Nucleus accumbens (tissue), 56 donors: ENCODE results near the gene FGFR4.

Experiments
- DNase-seq, 56 donors: peaks; one replicate each; lab custom pipeline; 2025; lab: John Stamatoyannopoulos, UW

FGFR4 gene

DNA sequence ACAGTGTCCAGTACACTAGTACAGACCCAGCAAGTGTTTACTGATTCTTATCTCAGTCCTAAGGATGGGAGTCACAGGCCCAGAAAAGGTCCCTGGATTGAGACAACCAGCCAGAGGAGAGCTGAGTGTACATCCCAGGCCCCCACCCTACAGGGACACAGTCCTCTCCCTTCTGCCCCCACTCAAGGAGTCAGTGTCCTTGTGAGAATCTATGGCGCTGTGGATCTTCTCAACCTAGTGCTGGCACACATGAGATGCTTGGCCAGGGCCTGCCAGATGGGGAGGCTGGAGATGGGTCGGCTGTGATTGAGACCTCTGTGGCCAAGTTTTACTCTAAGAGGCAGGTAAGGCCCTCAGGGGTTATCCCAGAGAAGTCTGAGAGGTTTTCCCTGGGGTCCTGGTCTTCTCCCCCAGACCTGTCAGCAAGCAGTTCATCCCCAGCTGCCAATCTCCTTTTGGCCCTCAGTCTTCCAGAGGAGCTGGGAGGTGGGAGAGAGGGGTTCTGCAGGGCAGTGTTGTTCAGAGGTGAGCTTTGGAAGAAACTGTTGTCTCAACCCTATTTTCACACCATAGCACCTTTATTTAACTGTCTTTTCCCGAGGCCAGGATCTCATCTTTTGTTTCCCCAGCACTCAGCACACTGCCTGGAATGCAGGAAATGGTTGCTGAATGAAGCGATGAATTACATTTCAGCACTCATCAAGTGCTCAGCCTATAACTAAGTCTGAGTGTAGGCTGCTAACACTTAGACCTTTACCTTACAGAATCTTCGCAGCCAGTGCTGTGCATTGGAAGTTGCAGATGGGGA lies 43.7 kb downstream of the FGFR4 start:
- no peak for DNase-seq

DNA sequence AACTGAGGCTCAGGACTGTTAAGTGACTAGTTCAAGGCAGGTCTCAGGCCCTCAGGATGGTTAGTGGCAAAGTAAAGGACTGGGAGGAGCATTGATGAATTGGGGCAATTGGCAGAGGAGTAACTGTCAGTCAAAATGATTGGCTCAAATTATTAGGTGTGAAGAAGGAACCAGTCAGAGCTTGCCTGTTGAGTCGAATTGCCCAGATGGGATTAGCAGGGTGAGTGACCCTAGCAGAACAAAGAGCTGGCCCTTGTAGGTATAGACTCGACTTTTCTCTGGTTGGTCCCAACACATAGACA lies 44.3 kb downstream of the FGFR4 start:
- no peak for DNase-seq

DNA sequence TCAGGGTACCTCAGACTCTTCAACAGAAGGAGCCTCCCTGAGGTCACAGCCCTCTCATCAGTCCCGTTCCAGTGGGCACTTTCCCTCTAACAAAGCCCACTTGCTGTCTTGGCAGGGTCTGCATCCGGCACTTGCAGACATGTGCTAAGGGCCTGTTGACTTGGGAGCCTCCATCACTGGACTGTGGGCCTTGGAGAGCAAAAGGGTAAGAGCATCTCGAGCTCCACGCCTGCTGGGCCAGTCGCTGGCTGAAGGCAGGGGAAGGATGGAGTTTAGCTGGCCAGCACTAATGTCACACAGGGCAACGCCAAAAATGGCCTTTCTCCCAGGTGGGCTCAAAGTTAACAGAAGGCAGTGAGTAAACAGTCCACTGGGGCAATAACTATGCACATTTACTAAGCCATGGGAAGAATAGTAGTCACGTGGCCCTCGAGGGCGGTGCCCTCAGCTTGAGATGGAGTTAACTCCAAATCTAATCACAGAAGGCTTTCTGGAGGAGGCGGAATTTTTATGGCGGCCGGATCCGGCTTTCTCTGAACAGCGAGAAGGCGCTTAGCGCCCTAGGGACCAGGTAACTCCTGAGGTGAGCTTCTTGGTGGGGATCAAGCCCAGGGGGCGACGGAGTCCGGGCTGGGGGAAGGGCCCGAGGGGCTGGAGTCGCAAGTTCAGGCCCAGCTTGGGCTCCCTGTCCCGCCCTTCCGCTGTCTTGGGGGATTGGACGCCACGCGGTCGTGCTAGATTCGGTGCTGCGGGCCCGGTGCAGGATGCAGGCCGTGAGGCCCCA lies 44.8 kb downstream of the FGFR4 start:
- DNase-seq = peak in 2 of 56 donors; percentile 46 to 52

DNA sequence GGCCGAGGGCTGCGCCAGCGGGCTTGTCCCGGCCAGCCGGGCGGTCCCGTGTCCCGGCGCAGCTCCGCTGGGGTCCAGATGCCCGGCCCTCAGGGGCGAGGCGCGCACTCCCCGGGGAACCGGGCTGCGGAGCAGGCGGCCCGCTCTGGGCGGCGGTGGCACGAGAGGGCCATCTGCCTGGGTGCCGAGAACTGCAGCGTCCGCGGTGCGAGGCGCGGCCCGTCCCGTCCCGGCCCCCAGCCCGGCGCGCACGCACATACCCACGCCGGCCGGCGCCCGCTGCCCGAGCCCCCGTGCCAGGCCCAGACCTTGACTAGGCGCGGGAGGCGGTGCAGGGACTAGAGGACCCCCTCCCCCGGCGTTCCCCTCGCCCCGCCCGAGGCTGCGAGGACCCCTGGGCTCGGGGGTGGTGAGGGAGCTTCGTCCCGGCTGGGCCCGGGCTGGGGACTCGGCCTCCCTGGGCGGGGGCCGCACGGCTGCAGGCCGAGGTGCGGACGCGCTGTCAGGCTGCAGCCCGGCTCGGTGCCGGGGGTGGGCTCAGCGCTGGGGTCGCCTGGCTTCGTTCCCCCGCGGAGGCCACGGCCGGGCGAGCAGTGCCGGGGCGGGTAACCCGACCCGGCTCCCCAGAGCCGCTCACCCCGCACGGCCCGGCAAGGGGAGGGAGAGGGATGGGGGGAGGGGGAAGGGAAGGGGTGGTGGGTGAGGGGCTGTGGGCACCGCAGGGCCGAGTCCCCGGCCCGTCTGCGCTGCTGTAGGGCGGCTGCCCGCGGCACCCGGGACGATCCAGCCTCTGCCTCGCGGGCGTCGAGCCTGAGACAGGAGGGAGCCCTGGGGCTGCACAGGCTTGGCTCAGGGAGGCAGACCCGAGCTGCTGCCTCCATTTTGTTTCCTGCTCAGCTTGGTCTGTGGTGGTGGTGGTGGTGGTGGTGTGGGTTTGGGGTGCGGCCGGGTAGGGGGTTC lies 45.7 kb downstream of the FGFR4 start:
- peak in 43 of 56 donors; percentile 10 to 89 (median 64) for DNase-seq

DNA sequence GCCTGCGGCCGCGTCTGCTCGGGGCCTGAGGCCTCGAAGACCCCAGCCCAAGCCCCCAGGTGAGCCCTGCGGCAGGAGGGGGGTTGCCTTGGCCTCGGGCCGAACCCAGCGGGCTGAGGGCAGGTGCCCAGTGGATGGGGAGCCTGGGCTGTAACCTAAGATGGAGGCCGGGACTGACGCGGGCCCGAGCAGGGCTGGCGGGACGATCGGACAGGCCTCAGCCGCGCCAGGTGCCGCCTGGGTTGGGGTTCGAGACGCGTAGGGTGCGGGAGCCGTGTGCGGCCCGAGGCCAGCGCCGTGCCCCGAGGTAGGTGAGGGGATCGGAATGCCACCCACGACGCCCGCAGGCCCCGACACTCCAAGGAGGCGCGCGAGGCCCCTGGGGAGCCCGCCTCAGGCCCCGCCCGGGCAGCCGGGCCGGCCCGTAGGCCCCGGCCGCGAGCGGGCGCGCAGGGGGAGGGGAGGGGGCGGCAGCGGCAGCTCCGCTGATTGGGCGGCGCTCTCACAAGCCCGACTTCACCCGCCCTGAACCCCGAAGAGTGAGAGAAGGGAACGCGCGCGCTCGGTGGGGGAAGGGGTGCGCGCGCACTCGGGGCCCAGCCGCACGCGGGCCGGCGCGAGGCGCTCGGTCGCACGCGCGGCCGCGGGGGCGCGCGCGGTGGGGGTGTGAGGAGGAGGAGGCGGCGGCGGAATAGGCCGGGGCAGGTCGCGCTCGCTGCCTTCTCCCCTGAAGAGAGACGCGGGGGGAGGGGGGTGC lies 46.6 kb downstream of the FGFR4 start, which contains the start of gene NSD1:
NSD1 (plus strand) TSS at position 678 of the 757 bp plus-strand sequence. CDS start 1,331 bp downstream, outside the sequence.
- DNase-seq = peak in 55 of 56 donors; percentile 55 to 98 (median 89)

DNA sequence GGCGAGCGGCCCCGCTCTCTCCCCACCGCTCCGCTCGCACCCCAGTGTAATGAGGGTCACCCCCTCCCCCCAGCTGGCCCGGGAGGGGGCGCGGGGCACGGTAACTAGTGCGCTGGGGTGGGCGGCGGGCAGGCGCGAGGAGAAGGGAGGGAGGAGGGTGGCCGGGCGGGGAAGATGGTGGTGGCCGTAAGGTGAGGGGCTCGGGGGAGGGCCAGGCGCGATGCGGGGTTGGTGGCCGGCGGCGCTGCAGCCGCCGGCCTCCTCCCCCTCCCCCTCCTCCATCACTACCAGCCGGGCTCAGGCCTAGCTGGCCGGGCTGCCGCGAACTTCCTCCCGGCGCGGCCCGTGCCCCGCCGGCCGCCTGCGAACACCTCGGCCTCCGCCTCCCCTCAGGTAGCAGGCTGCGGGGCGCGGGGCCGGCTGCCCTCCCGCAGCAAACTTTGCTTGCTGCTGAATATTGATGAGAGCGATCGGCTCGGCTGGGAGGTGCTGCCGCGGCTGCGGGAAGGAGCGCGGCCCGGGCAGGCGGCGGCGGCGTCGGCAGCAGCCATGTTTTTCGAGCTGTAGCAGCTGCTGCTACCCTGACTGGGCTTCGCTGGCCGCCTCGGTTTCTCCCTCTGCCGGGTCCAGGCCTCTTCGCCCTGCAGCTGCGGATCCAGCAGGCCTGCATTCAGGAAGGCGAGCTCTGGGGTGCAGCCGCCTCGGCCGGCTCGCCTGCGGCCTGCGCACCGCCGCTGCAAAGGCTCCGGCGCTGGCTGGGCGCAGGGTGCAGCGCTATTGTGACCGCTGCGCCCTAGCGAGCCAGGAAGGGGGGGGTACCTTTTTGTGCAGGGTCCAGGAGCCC lies 47.4 kb downstream of the FGFR4 start:
- DNase-seq = peak in 41 of 56 donors; percentile 8 to 84 (median 62)

DNA sequence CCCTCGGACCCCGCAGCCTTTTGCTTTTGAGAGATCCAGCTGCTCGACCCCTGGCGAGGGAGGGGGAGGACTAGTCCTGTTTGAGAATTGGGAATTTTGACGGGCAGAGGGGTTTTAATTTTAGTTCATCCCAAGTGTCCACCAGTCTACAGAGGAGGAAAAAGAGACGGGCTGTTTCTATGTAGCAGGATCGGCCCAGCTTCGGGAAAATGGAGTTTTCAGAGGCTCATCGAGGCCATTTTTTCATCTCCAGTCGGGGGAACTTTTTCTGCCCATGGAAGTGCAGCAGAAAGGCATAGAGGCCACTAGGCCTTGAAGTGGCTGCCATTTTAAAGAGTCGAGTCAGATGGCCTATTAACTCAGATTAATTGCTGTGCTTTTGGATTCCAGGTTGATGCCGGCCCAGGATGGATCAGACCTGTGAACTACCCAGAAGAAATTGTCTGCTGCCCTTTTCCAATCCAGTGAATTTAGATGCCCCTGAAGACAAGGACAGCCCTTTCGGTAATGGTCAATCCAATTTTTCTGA lies 48.0 kb downstream of the FGFR4 start:
- DNase-seq = peak in 1 of 56 donors; percentile 32

DNA sequence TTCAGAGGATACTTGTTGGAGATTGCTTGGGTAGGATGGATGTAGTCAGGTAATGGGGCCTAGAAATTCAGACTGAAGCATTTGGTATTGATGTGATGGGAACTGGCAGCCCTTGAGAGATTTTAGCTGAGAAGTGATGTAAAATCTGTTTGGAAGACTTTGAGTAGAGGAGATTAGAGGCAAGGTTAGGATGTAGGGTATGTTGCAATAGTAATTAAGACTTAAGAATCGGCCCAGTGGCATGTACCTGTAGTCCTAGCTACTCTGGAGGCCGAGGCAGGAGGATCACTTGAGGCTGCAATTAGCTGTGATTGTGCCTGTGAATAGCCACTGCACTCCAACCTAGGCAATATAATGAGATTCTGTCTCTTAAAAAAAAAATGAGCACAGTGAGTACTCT lies 53.6 kb downstream of the FGFR4 start:
- no peak for DNase-seq

DNA sequence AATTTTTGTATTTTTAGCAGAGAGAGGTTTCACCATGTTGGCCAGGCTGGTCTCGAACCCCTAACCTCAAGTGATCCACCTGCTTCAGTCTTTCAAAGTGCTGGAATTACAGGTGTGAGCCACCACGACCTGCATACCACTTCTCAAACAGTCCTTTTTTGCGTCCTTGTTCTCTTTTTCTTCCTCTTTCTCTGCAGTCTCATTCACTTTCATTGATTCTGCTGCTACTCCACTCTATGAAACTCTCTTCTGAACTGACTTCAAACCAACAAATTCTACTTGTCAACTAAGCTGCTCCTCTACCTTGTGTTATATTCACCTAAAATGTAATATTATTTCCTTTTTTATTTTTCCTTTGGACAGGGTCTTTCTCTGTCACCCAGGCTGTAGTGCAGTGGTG lies 54.8 kb downstream of the FGFR4 start:
- no peak for DNase-seq

DNA sequence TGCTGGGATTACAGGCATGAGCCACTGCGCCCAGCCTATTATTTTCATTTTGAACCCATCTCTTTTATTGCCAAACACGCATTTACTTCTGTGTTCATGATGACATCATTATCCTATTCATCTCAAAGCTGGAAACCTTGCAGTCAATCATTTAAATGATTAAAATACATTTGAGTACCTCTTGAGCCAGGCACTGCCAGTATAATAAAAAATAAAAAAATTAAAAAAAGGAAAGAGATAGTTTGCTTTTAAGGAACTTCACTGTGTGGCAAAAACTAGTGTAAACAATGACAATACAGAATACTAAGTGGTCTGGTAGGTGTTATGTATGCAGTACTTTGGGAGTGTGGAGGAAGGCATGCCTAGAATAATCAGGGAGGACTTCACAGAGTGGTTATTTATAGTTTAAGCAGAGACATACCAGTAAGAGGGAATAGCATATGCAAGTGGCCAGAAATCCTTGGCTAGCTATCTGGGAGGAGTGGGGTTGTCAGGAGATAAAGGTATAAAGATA lies 55.4 kb downstream of the FGFR4 start:
- DNase-seq = no peak

DNA sequence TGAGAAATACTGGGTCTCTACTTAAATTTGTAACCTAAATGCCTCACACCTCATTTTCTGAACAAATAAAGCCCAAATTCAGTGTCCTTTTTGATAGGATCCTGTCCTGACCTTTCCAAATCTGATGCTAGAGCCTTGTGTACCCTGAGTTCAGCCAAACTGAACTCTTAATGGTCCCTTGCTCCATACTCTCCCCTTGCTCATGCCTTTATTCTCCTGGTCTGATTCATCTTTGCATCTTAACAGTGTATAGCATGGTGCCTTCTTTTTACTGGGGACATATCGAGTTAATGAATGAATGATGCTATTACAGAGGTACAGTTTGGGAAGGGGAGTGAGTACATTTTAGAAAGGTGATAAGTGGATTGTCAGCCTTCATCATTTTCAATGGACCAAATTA lies 56.1 kb downstream of the FGFR4 start:
- no peak for DNase-seq

DNA sequence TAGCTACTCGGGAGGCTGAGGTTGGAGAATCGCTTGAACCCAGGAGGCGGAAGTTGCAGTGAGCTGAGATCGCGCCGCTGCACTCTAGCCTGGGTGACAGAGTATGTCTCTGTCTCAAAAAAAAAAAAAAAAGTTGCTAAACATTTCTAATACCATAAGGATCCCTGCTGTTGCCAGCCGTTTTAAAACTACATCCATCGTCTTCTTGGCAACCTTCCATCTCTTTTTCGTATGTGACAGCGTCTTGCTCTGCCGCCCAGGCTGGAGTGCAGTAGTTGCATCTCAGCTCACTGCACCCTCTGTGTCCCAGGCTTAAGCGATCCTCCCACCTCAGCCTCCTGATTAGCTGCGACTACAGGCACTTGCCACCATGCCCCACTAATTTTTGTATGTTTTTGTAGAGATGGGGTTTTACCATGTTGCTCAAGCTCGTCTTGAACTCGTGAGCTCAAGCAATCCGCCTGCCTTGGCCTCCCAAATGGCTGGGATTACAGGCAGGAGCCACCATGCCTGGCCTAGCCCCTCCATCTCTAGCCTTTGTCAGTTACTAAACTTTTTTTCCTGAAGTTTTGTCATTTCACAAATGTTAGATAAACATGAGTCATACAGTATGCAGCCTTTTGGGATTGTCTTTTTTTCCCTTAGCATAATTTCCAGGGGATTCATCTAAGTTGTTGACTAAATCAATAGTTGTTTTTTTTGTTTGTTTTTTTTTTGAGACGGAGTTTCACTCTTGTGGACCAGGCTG lies 60.4 kb downstream of the FGFR4 start:
- no peak for DNase-seq
